Measurements from ENCODE around the gene EDA.

EDA gene

GRCh38 chrX:69615779-69616456 is at the start of gene EDA:
TSS of gene EDA (plus strand) at chrX:69616113.
- peak; percentile 88 for DNase-seq

- DNase-seq = no peak
Measured at GRCh38 chrX:69568828-69569227, 47.1 kb upstream of the EDA start.

GRCh38 chrX:69597399-69597798 is 18.5 kb upstream of the EDA start:
- no peak for DNase-seq

- no peak for DNase-seq
Measured at GRCh38 chrX:69600182-69600581, 15.7 kb upstream of the EDA start.

GRCh38 chrX:69603566-69604194 is 12.2 kb upstream of the EDA start:
- no peak for DNase-seq

- no peak for DNase-seq
Measured at GRCh38 chrX:69605521-69605920, 10.4 kb upstream of the EDA start.

GRCh38 chrX:69607616-69608015 is 8.3 kb upstream of the EDA start:
- no peak for DNase-seq

GRCh38 chrX:69613946-69614345 is 2.0 kb upstream of the EDA start:
- DNase-seq = no peak

GRCh38 chrX:69614886-69615285 is 1.0 kb upstream of the EDA start:
- DNase-seq = no peak

- no peak for DNase-seq
Measured at GRCh38 chrX:69615342-69615741, 571 bp upstream of the EDA start.

- DNase-seq = no peak
Measured at GRCh38 chrX:69616457-69617203, 717 bp downstream of the EDA start.

- peak; percentile 48 for DNase-seq
Measured at GRCh38 chrX:69618803-69619202, 2.9 kb downstream of the EDA start.

GRCh38 chrX:69626129-69626528 is 10.2 kb downstream of the EDA start:
- no peak for DNase-seq

- no peak for DNase-seq
Measured at GRCh38 chrX:69627744-69628143, 11.8 kb downstream of the EDA start.

- no peak for DNase-seq
Measured at GRCh38 chrX:69630147-69630546, 14.2 kb downstream of the EDA start.

GRCh38 chrX:69664693-69665092 is 48.8 kb downstream of the EDA start:
- DNase-seq = no peak

- no peak for DNase-seq
Measured at GRCh38 chrX:69670001-69670555, 54.2 kb downstream of the EDA start.

GRCh38 chrX:69674891-69675290 is 59.0 kb downstream of the EDA start:
- DNase-seq = no peak

- DNase-seq = no peak
Measured at GRCh38 chrX:69705818-69706217, 89.9 kb downstream of the EDA start.

- no peak for DNase-seq
Measured at GRCh38 chrX:69718102-69718501, 102.2 kb downstream of the EDA start.

- DNase-seq = no peak
Measured at GRCh38 chrX:69724307-69724706, 108.4 kb downstream of the EDA start.

GRCh38 chrX:69740317-69740716 is 124.4 kb downstream of the EDA start:
- no peak for DNase-seq

GRCh38 chrX:69741721-69742120 is 125.8 kb downstream of the EDA start:
- no peak for DNase-seq

GRCh38 chrX:69746051-69746450 is 130.1 kb downstream of the EDA start:
- DNase-seq = no peak
